ENCODE results near the gene U2AF2.

GRCh38 chr19:55717251-55717650 is 62.4 kb downstream of the U2AF2 start:
- no peak for TF ChIP-seq ZNF654 (tag by site-specific recombination; IDR thresholded peaks at IDR 0.05; ENCODE audit: low read depth)
- TF ChIP-seq ZBTB11 (tag by site-specific recombination; conservative IDR thresholded peaks at IDR 0.05; ENCODE audit: low read depth), result no peak
- TF ChIP-seq ZBTB8A (tag by site-specific recombination; IDR thresholded peaks at IDR 0.05), result no peak
- TF ChIP-seq ZSCAN5A (tag by site-specific recombination; IDR thresholded peaks at IDR 0.05), result no peak
- no peak for TF ChIP-seq ATF2 (tag by site-specific recombination; IDR thresholded peaks at IDR 0.05; ENCODE audit: low read depth)
- no peak for TF ChIP-seq KLF16 (tag by site-specific recombination; IDR thresholded peaks at IDR 0.05)
- TF ChIP-seq ZNF274 (IDR thresholded peaks at IDR 0.05; ENCODE audit: low read length), result no peak
- TF ChIP-seq ZNF274 (tag by site-specific recombination; IDR thresholded peaks at IDR 0.05; ENCODE audit: borderline replicate concordance), result no peak
- no peak for TF ChIP-seq ZNF658 (tag by site-specific recombination; IDR thresholded peaks at IDR 0.05)
- no peak for TF ChIP-seq FEZF1 (tag by site-specific recombination; IDR thresholded peaks at IDR 0.05)

Measured in HEK293 (cell line).